AG04450 (cell line): ENCODE results near the gene MT1M. TPM values are rescaled to one million over a fixed set of nuclear protein-coding genes. Genes with fewer than 3 reads are reported as not detected.

ENCODE experiments used
- CTCF ChIA-PET: fragments of 300-600, 350-600 bp; formaldehyde crosslinking; extraction: SDS; loops from one replicate; lab custom pipeline; 2022; ENCODE audit warnings: antibody characterized with exemption, inconsistent platforms; lab: Charles Lee
- POLR2A ChIA-PET: fragments of 350-600 bp; formaldehyde crosslinking; extraction: SDS; loops from one replicate; lab custom pipeline; 2021; ENCODE audit warnings: antibody characterized with exemption, inconsistent platforms; lab: Yijun Ruan, JAX
- DNase-seq: peaks from one replicate; pipeline ENCODE4 v3.0.0-alpha.2; 2011; ENCODE audit warnings: low read depth, low spot score
- H3K27ac ChIP-seq: one replicate; pipeline ENCODE4 v1.5.1; 2012; ENCODE audit warnings: low read depth, low read length, control low read depth
- H3K27me3 ChIP-seq: one replicate; pipeline ENCODE4 v1.6.0; 2012; ENCODE audit warnings: low read length; ENCODE audit not compliant: control insufficient read depth, insufficient read depth
- H3K4me3 ChIP-seq: 2 replicates; pipeline ENCODE4 v1.5.1; 2011; ENCODE audit warnings: mild to moderate bottlenecking, low read depth, low read length, control low read depth
- H3K9me3 ChIP-seq: 2 replicates; pipeline ENCODE4 v1.5.1; 2012; ENCODE audit warnings: low read length; ENCODE audit not compliant: control insufficient read depth, insufficient read depth
- CTCF ChIP-seq: IDR thresholded peaks from 2 replicates; pipeline ENCODE4 v1.5.1; 2011; ENCODE audit warnings: low read depth, low read length, control low read depth, inconsistent platforms
- polyA plus RNA-seq: library from polyadenylated mRNA; depleted of rRNA; stranded (reverse); fragments of >200 nt; gene quantifications from 2 replicates; pipeline ENCODE4 v1.2.3, GENCODE V29; 2011

MT1M gene
- polyA plus RNA-seq, 1 experiment: 0.10 TPM

- POLR2A ChIA-PET: interaction anchor here (0.6 to 1.4 kb wide), 4 partner anchors 10 to 81 kb away, joined by 4 to 8 read pairs (median 5); partner anchors contain the start of genes BBS2 and MT1E
- Histone ChIP-seq H3K27ac (no peak overlapping the region), H3K27me3 (no peaks in the 10 kb centered on the region), H3K4me3 (no peak overlapping the region), H3K9me3 (no peaks in the 10 kb centered on the region)
- CTCF ChIA-PET: interaction anchor here (0.6 to 2.4 kb wide), 23 partner anchors 8 to 1208 kb away, joined by 3 to 35 read pairs (median 4); partner anchors contain the start of genes BBS2 and OGFOD1
- TF ChIP-seq CTCF: peak; percentile 78
- no peak for DNase-seq
Observed at GRCh38 chr16:56600398-56600999, 32.0 kb upstream of the MT1M start.

DNA sequence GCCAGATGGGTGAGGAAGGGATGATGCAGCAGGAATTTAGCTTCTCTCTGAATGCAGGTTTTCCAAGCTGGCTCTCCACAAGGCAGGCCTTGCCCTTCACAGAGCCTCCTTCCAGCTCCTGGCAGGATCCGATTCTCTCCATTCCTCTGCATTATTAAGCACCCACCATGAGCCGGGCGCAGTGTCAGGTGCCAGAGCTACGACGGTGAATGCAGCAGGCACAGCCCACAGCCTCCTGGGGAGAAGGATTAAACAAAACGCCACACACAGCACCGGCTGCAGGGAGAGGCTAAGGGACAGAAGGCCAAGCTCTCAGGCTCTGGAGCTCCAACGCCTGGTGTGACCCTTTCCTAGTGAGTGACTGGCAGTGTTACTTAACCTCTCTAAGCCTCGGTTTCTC, 31.1 kb upstream of the MT1M start:
- H3K27me3 ChIP-seq: no peaks in the 10 kb centered on the region
- no peak for DNase-seq
- no peak overlapping the region for H3K27ac ChIP-seq
- H3K9me3 ChIP-seq: no peaks in the 10 kb centered on the region
- ChIA-PET POLR2A (interaction anchor here (1.4 kb wide), 1 partner anchor 82 kb away, joined by 4 read pairs; the partner anchor contains the start of gene BBS2), CTCF (interaction anchor here (0.9 to 2.4 kb wide), 9 partner anchors 8 to 123 kb away, joined by 3 to 35 read pairs (median 7); partner anchors contain the start of gene BBS2)
- no peak overlapping the region for H3K4me3 ChIP-seq
- no peak for TF ChIP-seq CTCF

GRCh38 chr16:56603589-56603988, 28.9 kb upstream of the MT1M start:
- ChIA-PET CTCF (interaction anchor here (4.0 kb wide), 1 partner anchor 99 kb away, joined by 37 read pairs; no protein-coding TSS in a partner anchor), POLR2A (interaction anchor here (1.1 kb wide), 1 partner anchor 22 kb away, joined by 6 read pairs; the partner anchor contains the start of gene MT1E)
- DNase-seq: no peak
- no peaks in the 10 kb centered on the region; the same call in 1 of the 2 replicates for H3K9me3 ChIP-seq
- TF ChIP-seq CTCF: peak; percentile 42
- no peak overlapping the region for H3K4me3 ChIP-seq
- H3K27me3 ChIP-seq: no peaks in the 10 kb centered on the region
- H3K27ac ChIP-seq: peak overlapping the region; percentile 11

- POLR2A ChIA-PET: interaction anchor here (8.7 kb wide), 1 partner anchor 20 kb away, joined by 201 read pairs; the partner anchor contains the start of gene MT1E
- CTCF ChIA-PET: interaction anchor here (0.8 to 4.0 kb wide), 4 partner anchors 28 to 287 kb away, joined by 3 to 37 read pairs (median 4); no protein-coding TSS in a partner anchor
- no peak for DNase-seq
Observed at GRCh38 chr16:56604966-56605365, 27.5 kb upstream of the MT1M start.

More at GRCh38 chr16:56604966-56605365, 27.5 kb upstream of the MT1M start:
- Histone ChIP-seq H3K27me3 (no peaks in the 10 kb centered on the region), H3K27ac (no peak overlapping the region), H3K9me3 (no peaks in the 10 kb centered on the region; the same call in 1 of the 2 replicates), H3K4me3 (no peak overlapping the region)
- TF ChIP-seq CTCF: no peak
